Endothelial cell of umbilical vein (primary cell): Measurements from ENCODE around the gene TRAF3. TPM values are rescaled to one million over a fixed set of nuclear protein-coding genes. Genes with fewer than 3 reads are reported as not detected.

Source experiments
- BruUV-seq: library from RNA; stranded (reverse); fragments of 400-500 nt; replicated peaks from 2 replicates; lab custom pipeline; 2021; lab: Mats Ljungman, UMichigan
- CTCF ChIA-PET: fragments of 300-600, 350-600 bp; sonication (Branson Sonifier 250); formaldehyde crosslinking; loops from one replicate; lab custom pipeline; 2021; ENCODE audit warnings: antibody characterized with exemption, inconsistent platforms; lab: Charles Lee
- POLR2A ChIA-PET: fragments of 300-600, 350-600 bp; sonication (Branson Sonifier 250); formaldehyde crosslinking; loops from one replicate; lab custom pipeline; 2021; ENCODE audit warnings: antibody characterized with exemption, inconsistent platforms; lab: Charles Lee
- DNase-seq: peaks from one replicate; pipeline ENCODE4 v3.0.0-alpha.2; 2011; ENCODE audit warnings: low read depth, low spot score
- FAIRE-seq: peaks from 2 replicates; lab custom pipeline; 2011; peaks lifted over from hg19 to GRCh38; lab: Jason Lieb, UNC
- H2AFZ ChIP-seq: 2 replicates; pipeline ENCODE4 v1.6.0; 2012; ENCODE audit warnings: low read depth, low read length, control low read depth, inconsistent platforms
- H3K27ac ChIP-seq: 2 replicates; pipeline ENCODE4 v1.5.1; 2011; ENCODE audit warnings: low read depth, mild to moderate bottlenecking, control low read depth, low read length, moderate library complexity; ENCODE audit not compliant: insufficient read depth
- H3K27me3 ChIP-seq, 2 experiments: 2 replicates each; pipeline versions ENCODE4 v1.6.0 to v1.6.1; 2011; ENCODE audit warnings: low read length in 2 of 2, mixed read lengths in 1 of 2; ENCODE audit not compliant: control insufficient read depth in 2 of 2, insufficient read depth in 2 of 2
- H3K36me3 ChIP-seq, 2 experiments: 2 replicates in 1 of 2; 3 replicates in 1 of 2; pipeline ENCODE4 v1.5.1; 2011; ENCODE audit warnings: low read length in 2 of 2, mild to moderate bottlenecking in 1 of 2, moderate library complexity in 1 of 2; ENCODE audit not compliant: control insufficient read depth in 2 of 2, insufficient read depth in 2 of 2; ENCODE audit errors: extremely low read depth in 1 of 2
- H3K4me1 ChIP-seq: 3 replicates; pipeline ENCODE4 v1.5.1; 2011; ENCODE audit warnings: mild to moderate bottlenecking, low read length; ENCODE audit not compliant: control insufficient read depth, insufficient read depth; ENCODE audit errors: extremely low read depth
- H3K4me2 ChIP-seq: 2 replicates; pipeline ENCODE4 v1.6.1; 2011; ENCODE audit warnings: low read length, control low read depth, mixed read lengths; ENCODE audit not compliant: insufficient read depth
- H3K4me3 ChIP-seq, 3 experiments: fragments of 200-600 bp in 1 of 3; sonication (generic), shearing (Covaris generic) in 1 of 3; replicated peaks in 1 of 3; 2 replicates each; pipeline ENCODE4 v1.5.1; 2011 to 2016; ENCODE audit warnings: control low read depth in 3 of 3, low read length in 3 of 3, mild to moderate bottlenecking in 2 of 3, inconsistent platforms in 1 of 3, low read depth in 1 of 3, moderate library complexity in 1 of 3; ENCODE audit not compliant: insufficient read depth in 1 of 3
- H3K79me2 ChIP-seq: 2 replicates; pipeline ENCODE4 v1.6.0; 2012; ENCODE audit warnings: low read length, inconsistent platforms; ENCODE audit not compliant: control insufficient read depth, insufficient read depth
- H3K9ac ChIP-seq: replicated peaks from 2 replicates; pipeline ENCODE3; 2011; ENCODE audit warnings: low read length, control low read depth; ENCODE audit not compliant: insufficient read depth; ENCODE audit errors: extremely low read depth
- H3K9me1 ChIP-seq: replicated peaks from 3 replicates; pipeline ENCODE4 v1.6.0; 2011; ENCODE audit warnings: mild to moderate bottlenecking, low read length; ENCODE audit not compliant: control insufficient read depth, insufficient read depth; ENCODE audit errors: extremely low read depth
- H3K9me3 ChIP-seq: replicated peaks from 2 replicates; pipeline ENCODE4 v1.5.1; 2012; ENCODE audit warnings: low read length, inconsistent platforms; ENCODE audit not compliant: control insufficient read depth, insufficient read depth
- H4K20me1 ChIP-seq: replicated peaks from 2 replicates; pipeline ENCODE3; 2011; ENCODE audit warnings: mild to moderate bottlenecking, low read length; ENCODE audit not compliant: control insufficient read depth, insufficient read depth; ENCODE audit errors: extremely low read depth
- JUN ChIP-seq: IDR thresholded peaks from 2 replicates; pipeline ENCODE4 v1.6.1; 2011; ENCODE audit warnings: borderline replicate concordance, low read depth; ENCODE audit not compliant: insufficient read length, insufficient read depth
- MAX ChIP-seq: IDR thresholded peaks from 2 replicates; pipeline ENCODE4 v1.6.1; 2011; ENCODE audit not compliant: insufficient read depth, insufficient read length
- POLR2A ChIP-seq: IDR thresholded peaks from 2 replicates; pipeline ENCODE4 v1.6.1; 2012; ENCODE audit warnings: low read depth, mild to moderate bottlenecking, control low read depth, low read length
- POLR2AphosphoS5 ChIP-seq: IDR thresholded peaks from 2 replicates; pipeline ENCODE4 v1.6.1; 2012; ENCODE audit warnings: low read depth, mild to moderate bottlenecking, control low read depth, low read length, moderate library complexity; ENCODE audit not compliant: insufficient read depth
- dilution Hi-C: fragments of 300-500 bp; cut with MboI; formaldehyde crosslinking; loops from one replicate; pipeline ENCODE4 v1.15.0; 2019; ENCODE audit warnings: low sequenced_read_pairs; ENCODE audit not compliant: extremely low pct_ligation_motif_present
- intact Hi-C: fragments of 100-400 bp; cut with micrococcal nuclease; formaldehyde crosslinking; loops from one replicate; pipeline ENCODE4 v1.10.0; 2022
- polyA plus RNA-seq, 4 experiments: library from polyadenylated mRNA; depleted of rRNA in 3 of 4; stranded (reverse) in 3 of 4; unstranded in 1 of 4; fragments of >200 nt; gene quantifications; 2 replicates each; pipeline versions ENCODE4 v1.2.1 to v1.2.3, GENCODE V29; 2011 to 2012; ENCODE audit warnings: missing spikeins in 1 of 4
- total RNA-seq: library from RNA; stranded (reverse); gene quantifications from 2 replicates; pipeline ENCODE4 v1.2.3, GENCODE V29; 2021

The TRAF3 gene
- total and polyA plus RNA-seq, 2 donors (not counting 3 experiments of a cell fraction or from before 2014, with no cell fraction given), result 14.4 to 27.6 TPM

- intact Hi-C loops (no loop called here), dilution Hi-C loops (no loop called here)
- no peak overlapping the region for H3K4me2 ChIP-seq
- TF ChIP-seq JUN (no peak), MAX (no peak), POLR2A (no peak)
- H3K9me1 ChIP-seq, result no peaks in the 10 kb centered on the region
- BruUV-seq, result no TSS peak
- peaks cover 56% of the 10 kb centered on the region for H3K79me2 ChIP-seq
- ChIA-PET CTCF (no interaction called here), POLR2A (interaction anchor here (0.6 kb wide), 1 partner anchor 27 kb away, joined by 8 read pairs; no protein-coding TSS in a partner anchor)
- no peak overlapping the region for H3K27ac ChIP-seq
- H4K20me1 ChIP-seq, result no peaks in the 10 kb centered on the region
- no peaks in the 10 kb centered on the region for H3K9me3 ChIP-seq
- H3K36me3 ChIP-seq, result no peaks in the 10 kb centered on the region
- H3K4me3 ChIP-seq, result no peak overlapping the region
- H3K27me3 ChIP-seq, result no peaks in the 10 kb centered on the region
- DNase-seq (no peak), FAIRE-seq (no peak)
- no peak overlapping the region for H3K9ac ChIP-seq
- H2AFZ ChIP-seq, result no peak overlapping the region
- H3K4me1 ChIP-seq, result peaks cover 4% of the 10 kb centered on the region
Measured at GRCh38 chr14:102819747-102820330, 42.6 kb downstream of the TRAF3 start.

DNA sequence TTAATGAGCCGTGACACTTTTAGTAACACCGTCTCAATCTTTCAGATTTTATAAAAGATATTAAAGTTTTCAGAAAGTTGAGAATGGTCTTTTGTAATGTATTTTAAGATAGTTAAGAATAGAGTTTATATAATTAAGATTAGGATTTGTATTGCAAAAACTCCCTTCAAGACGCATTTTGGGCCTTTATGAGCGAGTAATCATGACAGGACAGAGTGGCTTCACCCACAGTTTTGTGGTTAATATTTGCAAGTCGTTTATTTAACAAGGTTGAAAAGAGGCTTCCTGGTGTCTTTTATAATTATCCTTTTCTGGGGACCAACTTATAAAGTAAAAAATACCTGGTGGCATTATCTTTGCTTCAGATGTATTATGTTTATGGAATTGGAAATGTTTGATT, 44.0 kb downstream of the TRAF3 start:
- H3K9me3 ChIP-seq, result no peaks in the 10 kb centered on the region
- intact Hi-C loops (no loop called here), dilution Hi-C loops (no loop called here)
- BruUV-seq, result no TSS peak
- ChIA-PET CTCF (interaction anchor here (0.6 kb wide), 1 partner anchor 227 kb away, joined by 3 read pairs; no protein-coding TSS in a partner anchor), POLR2A (interaction anchor here (0.6 kb wide), 1 partner anchor 552 kb away, joined by 6 read pairs; no protein-coding TSS in a partner anchor)
- DNase-seq (no peak), FAIRE-seq (no peak)
- peaks cover 61% of the 10 kb centered on the region for H3K79me2 ChIP-seq
- H3K9ac ChIP-seq, result no peak overlapping the region
- no peak overlapping the region for H3K27ac ChIP-seq
- H3K36me3 ChIP-seq, result no peaks in the 10 kb centered on the region
- TF ChIP-seq POLR2AphosphoS5, result no peak
- no peak overlapping the region for H3K4me3 ChIP-seq
- H4K20me1 ChIP-seq, result no peaks in the 10 kb centered on the region
- peaks cover 4% of the 10 kb centered on the region for H3K4me1 ChIP-seq
- no peaks in the 10 kb centered on the region for H3K9me1 ChIP-seq
- H3K4me2 ChIP-seq, result no peak overlapping the region
- no peak overlapping the region for H2AFZ ChIP-seq
- no peaks in the 10 kb centered on the region for H3K27me3 ChIP-seq
